GM18909 (cell line): ENCODE measurements around the gene DUSP5.
"Not testable (repeated sequence)": the region's sequence is repeated elsewhere in the genome, so short reads cannot be mapped to it uniquely, and the experiment has no call there.

Experiments used
- ATAC-seq: cut with Tn5 transposase; IDR thresholded peaks from one replicate; pipeline ENCODE4 v1.9.1; 2021; ENCODE audit warnings: mild to moderate bottlenecking; ENCODE audit not compliant: unreplicated experiment, poor library complexity

DUSP5 gene

GRCh38 chr10:110512461-110513187 lies 14.9 kb downstream of the DUSP5 start:
- ATAC-seq: no peak

GRCh38 chr10:110513949-110514348 lies 16.2 kb downstream of the DUSP5 start:
- no peak for ATAC-seq

- ATAC-seq: no peak
Measured at GRCh38 chr10:110514848-110515247, 17.1 kb downstream of the DUSP5 start.

- no peak for ATAC-seq
Measured at GRCh38 chr10:110516815-110517492, 19.2 kb downstream of the DUSP5 start.

- ATAC-seq: peak; percentile 52
Measured at GRCh38 chr10:110522365-110522988, 24.8 kb downstream of the DUSP5 start.

GRCh38 chr10:110523736-110524135 lies 26.0 kb downstream of the DUSP5 start:
- no peak for ATAC-seq

GRCh38 chr10:110524179-110524858 lies 26.6 kb downstream of the DUSP5 start:
- ATAC-seq: no peak

- no peak for ATAC-seq
Measured at GRCh38 chr10:110524859-110525232, 27.1 kb downstream of the DUSP5 start.

- ATAC-seq: no peak
Measured at GRCh38 chr10:110525349-110526260, 27.9 kb downstream of the DUSP5 start.

GRCh38 chr10:110527731-110528171 lies 30.0 kb downstream of the DUSP5 start:
- no peak for ATAC-seq

GRCh38 chr10:110528224-110528996 lies 30.7 kb downstream of the DUSP5 start:
- peak; percentile 20 for ATAC-seq

GRCh38 chr10:110528997-110529524 lies 31.4 kb downstream of the DUSP5 start:
- ATAC-seq: peak; percentile 66

- no peak for ATAC-seq
Measured at GRCh38 chr10:110529596-110530011, 31.9 kb downstream of the DUSP5 start.

- ATAC-seq: no peak
Measured at GRCh38 chr10:110530131-110530831, 32.6 kb downstream of the DUSP5 start.

- ATAC-seq: no peak
Measured at GRCh38 chr10:110531687-110532086, 34.0 kb downstream of the DUSP5 start.

GRCh38 chr10:110532628-110533027 lies 34.9 kb downstream of the DUSP5 start:
- ATAC-seq: not testable (repeated sequence)

GRCh38 chr10:110533149-110533548 lies 35.4 kb downstream of the DUSP5 start:
- ATAC-seq: no peak

GRCh38 chr10:110534571-110534970 lies 36.9 kb downstream of the DUSP5 start:
- ATAC-seq: no peak
